MM.1S (cell line): ENCODE data around the gene TTC28.

ENCODE experiments used
- DNase-seq: peaks from one replicate; pipeline ENCODE4 v3.0.0-alpha.2; 2015
- H2AFZ ChIP-seq: fragments of 300-600 bp; sonication (generic); 2 replicates; pipeline ENCODE4 v1.6.0; 2016; ENCODE audit warnings: antibody characterized with exemption, low read length
- H3F3A ChIP-seq: fragments of 300-600 bp; sonication (generic); 2 replicates; pipeline ENCODE4 v1.6.1; 2016; ENCODE audit warnings: mild to moderate bottlenecking, antibody characterized with exemption, low read length, moderate library complexity, mixed read lengths; ENCODE audit not compliant: insufficient read depth
- H3K27ac ChIP-seq: fragments of 300-600 bp; sonication (generic); 2 replicates; pipeline ENCODE4 v1.5.1; 2016; ENCODE audit warnings: mild to moderate bottlenecking, low read length
- H3K27me3 ChIP-seq: fragments of 300-600 bp; sonication (generic); replicated peaks from 2 replicates; pipeline ENCODE4 v1.6.0; 2016; ENCODE audit warnings: low read length; ENCODE audit not compliant: insufficient read depth
- H3K36me3 ChIP-seq: fragments of 300-600 bp; sonication (generic); replicated peaks from 2 replicates; pipeline ENCODE4 v1.6.1; 2016; ENCODE audit warnings: mild to moderate bottlenecking, low read length, mixed read lengths; ENCODE audit not compliant: insufficient read depth
- H3K4me1 ChIP-seq: fragments of 300-600 bp; sonication (generic); 2 replicates; pipeline ENCODE4 v1.6.1; 2016; ENCODE audit warnings: low read length, mixed read lengths
- H3K4me2 ChIP-seq: fragments of 300-600 bp; sonication (generic); 2 replicates; pipeline ENCODE4 v1.6.0; 2016; ENCODE audit warnings: low read depth, low read length
- H3K4me3 ChIP-seq: fragments of 300-600 bp; sonication (generic); 2 replicates; pipeline ENCODE4 v1.5.1; 2016; ENCODE audit warnings: low read length, mixed read lengths
- H3K79me2 ChIP-seq: fragments of 300-600 bp; sonication (generic); 2 replicates; pipeline ENCODE4 v1.6.1; 2016; ENCODE audit warnings: mixed run types, low read length, mixed read lengths
- H3K9ac ChIP-seq: fragments of 300-600 bp; sonication (generic); 2 replicates; pipeline ENCODE4 v1.6.1; 2016; ENCODE audit warnings: low read length, mixed read lengths
- H3K9me2 ChIP-seq: fragments of 300-600 bp; sonication (generic); replicated peaks from 2 replicates; pipeline ENCODE4 v1.6.1; 2016; ENCODE audit warnings: mild to moderate bottlenecking, low read length, mixed read lengths; ENCODE audit not compliant: insufficient read depth
- H3K9me3 ChIP-seq: fragments of 300-600 bp; sonication (generic); replicated peaks from 2 replicates; pipeline ENCODE4 v1.6.1; 2016; ENCODE audit warnings: mild to moderate bottlenecking, low read length, mixed read lengths; ENCODE audit not compliant: insufficient read depth
- H4K20me1 ChIP-seq: fragments of 300-600 bp; sonication (generic); 2 replicates; pipeline ENCODE4 v1.6.1; 2016; ENCODE audit warnings: mild to moderate bottlenecking, low read length, moderate library complexity, mixed read lengths; ENCODE audit not compliant: insufficient read depth
- EZH2 ChIP-seq: fragments of 300-600 bp; sonication (generic); optimal IDR thresholded peaks from 2 replicates; pipeline ENCODE3; 2017; ENCODE audit warnings: low read depth, mild to moderate bottlenecking, antibody characterized with exemption, low read length, mixed read lengths
- EZH2phosphoT487 ChIP-seq: fragments of 300-600 bp; sonication (generic); IDR thresholded peaks from 2 replicates; pipeline ENCODE4 v1.6.1; 2018; ENCODE audit warnings: antibody characterized with exemption, low read length
- TF ChIP-seq, protein P1 (sequence below): fragments of 300-600 bp; sonication (generic); IDR thresholded peaks from 2 replicates; pipeline ENCODE4 v1.5.1; 2016; ENCODE audit warnings: antibody characterized with exemption, low read length, mixed read lengths

The TTC28 gene

DNA sequence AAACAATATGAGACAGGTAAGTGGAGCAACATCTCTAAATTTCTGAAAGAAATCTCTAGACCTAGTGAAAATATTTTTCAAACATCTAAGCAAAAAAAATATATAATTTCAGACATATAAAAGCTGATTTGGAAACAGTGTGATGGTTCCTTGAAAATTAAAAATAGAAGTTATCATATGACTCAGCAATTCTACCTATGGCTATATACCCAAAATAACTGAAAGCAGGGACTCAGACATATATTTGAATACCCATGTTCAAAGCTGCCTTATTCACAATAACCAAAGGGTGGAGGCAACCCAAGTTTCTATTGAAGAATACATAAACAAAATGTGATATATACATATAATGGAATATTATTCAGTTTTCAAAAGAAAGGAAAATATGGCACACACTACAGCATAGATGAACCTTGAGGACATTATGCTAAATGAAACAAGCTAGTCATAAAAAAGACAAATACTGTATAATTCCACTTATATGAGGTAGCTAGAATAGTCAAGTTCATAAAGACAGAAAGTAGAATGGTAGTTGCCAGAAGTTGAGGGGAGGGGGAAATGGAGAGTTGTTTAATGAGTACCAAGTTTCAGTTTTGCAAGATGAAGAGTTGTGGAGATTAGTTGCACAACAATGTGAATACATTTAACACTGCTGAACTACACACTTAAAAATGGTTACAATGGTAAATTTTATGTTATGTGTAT is 300.4 kb downstream of the TTC28 start:
- H3K79me2 ChIP-seq = no peaks in the 10 kb centered on the region
- H3F3A ChIP-seq = no peaks in the 10 kb centered on the region
- DNase-seq = peak; percentile 27
- TF ChIP-seq EZH2 (no peak), EZH2phosphoT487 (no peak)
- TF ChIP-seq, protein P1, sequence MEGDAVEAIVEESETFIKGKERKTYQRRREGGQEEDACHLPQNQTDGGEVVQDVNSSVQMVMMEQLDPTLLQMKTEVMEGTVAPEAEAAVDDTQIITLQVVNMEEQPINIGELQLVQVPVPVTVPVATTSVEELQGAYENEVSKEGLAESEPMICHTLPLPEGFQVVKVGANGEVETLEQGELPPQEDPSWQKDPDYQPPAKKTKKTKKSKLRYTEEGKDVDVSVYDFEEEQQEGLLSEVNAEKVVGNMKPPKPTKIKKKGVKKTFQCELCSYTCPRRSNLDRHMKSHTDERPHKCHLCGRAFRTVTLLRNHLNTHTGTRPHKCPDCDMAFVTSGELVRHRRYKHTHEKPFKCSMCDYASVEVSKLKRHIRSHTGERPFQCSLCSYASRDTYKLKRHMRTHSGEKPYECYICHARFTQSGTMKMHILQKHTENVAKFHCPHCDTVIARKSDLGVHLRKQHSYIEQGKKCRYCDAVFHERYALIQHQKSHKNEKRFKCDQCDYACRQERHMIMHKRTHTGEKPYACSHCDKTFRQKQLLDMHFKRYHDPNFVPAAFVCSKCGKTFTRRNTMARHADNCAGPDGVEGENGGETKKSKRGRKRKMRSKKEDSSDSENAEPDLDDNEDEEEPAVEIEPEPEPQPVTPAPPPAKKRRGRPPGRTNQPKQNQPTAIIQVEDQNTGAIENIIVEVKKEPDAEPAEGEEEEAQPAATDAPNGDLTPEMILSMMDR = no peak
- no peaks in the 10 kb centered on the region for H3K9me3 ChIP-seq
- no peaks in the 10 kb centered on the region for H3K9me2 ChIP-seq
- H3K4me1 ChIP-seq = no peaks in the 10 kb centered on the region
- H3K9ac ChIP-seq = no peak overlapping the region
- no peak overlapping the region for H3K27ac ChIP-seq
- H3K4me2 ChIP-seq = no peak overlapping the region
- no peak overlapping the region for H3K4me3 ChIP-seq
- no peak overlapping the region for H2AFZ ChIP-seq
- no peaks in the 10 kb centered on the region for H3K27me3 ChIP-seq
- H4K20me1 ChIP-seq = no peaks in the 10 kb centered on the region
- no peaks in the 10 kb centered on the region for H3K36me3 ChIP-seq

DNA sequence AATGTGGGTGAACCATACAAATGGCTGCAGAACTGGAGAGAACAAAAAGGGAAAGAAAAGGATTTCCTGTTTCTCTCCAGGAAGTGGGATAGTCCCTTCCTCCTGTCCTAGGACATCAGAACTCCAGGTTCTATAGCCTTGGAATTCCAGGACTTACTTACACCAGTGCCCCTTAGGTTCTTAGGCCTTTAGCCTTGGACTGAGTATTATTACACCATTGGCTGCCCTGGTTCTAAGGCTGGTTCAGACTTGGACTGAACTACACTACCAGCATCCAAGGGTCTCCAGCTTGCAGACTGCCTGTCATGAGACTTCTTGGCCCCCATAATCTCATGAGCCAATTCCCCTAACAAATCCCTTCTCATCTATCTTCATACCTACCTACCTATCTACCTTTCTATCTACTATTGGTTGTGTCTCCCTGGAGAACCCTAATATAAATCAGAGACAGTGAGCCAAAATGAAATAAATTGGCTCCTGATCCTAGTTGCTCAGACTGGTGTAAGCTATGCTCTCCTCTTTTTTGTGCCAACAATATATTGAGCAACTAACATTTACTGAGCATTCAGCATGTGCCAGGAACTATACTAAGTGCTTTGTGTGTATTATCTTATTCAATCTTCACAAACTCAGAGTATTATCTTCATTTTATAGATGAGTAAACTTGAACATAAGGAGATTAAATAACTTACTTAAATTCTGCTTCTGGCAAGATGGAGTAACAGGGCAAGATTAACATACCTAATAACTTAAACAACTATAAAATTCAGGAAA is 303.7 kb downstream of the TTC28 start:
- Histone ChIP-seq H3K4me2 (no peak overlapping the region), H3K4me1 (no peaks in the 10 kb centered on the region), H4K20me1 (no peaks in the 10 kb centered on the region), H3K27me3 (no peaks in the 10 kb centered on the region), H3K27ac (no peak overlapping the region), H3K9me2 (no peaks in the 10 kb centered on the region), H3K79me2 (no peaks in the 10 kb centered on the region), H3K4me3 (no peak overlapping the region), H3F3A (no peaks in the 10 kb centered on the region), H3K9ac (no peak overlapping the region), H3K9me3 (no peaks in the 10 kb centered on the region), H3K36me3 (no peaks in the 10 kb centered on the region), H2AFZ (no peak overlapping the region)
- TF ChIP-seq EZH2 (no peak), EZH2phosphoT487 (no peak)
- TF ChIP-seq, protein P1 = no peak
- no peak for DNase-seq

DNA sequence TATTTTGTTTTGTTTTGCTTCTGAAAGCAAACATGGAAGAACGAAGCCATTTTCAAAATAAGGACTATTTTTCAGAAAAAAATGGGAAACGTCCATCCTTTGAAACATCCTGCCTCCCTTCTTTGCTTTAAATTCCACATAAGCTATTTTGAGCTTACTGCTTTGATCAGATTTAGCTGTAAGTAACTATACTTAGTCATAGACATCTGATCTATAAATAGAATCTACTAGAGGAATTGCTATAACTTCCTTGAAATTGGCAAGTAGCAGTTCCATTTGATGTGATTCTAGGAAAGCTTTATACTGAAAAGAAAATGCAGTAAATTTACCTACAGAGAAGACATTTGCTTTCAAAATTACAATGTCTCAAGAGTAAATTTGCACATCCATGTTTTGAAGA is 305.8 kb downstream of the TTC28 start:
- DNase-seq = no peak
- Histone ChIP-seq H3K4me3 (no peak overlapping the region), H3K4me2 (no peak overlapping the region), H3F3A (no peaks in the 10 kb centered on the region), H3K9me2 (no peaks in the 10 kb centered on the region), H2AFZ (no peak overlapping the region), H3K27ac (no peak overlapping the region), H3K9ac (no peak overlapping the region), H4K20me1 (no peaks in the 10 kb centered on the region), H3K36me3 (no peaks in the 10 kb centered on the region), H3K4me1 (no peaks in the 10 kb centered on the region), H3K27me3 (no peaks in the 10 kb centered on the region), H3K79me2 (no peaks in the 10 kb centered on the region), H3K9me3 (no peaks in the 10 kb centered on the region)
- no peak for TF ChIP-seq EZH2phosphoT487
- no peak for TF ChIP-seq EZH2
- TF ChIP-seq, protein P1 = no peak
